Activated T-cell treated with anti-CD3 and anti-CD28 coated beads for 1 hour (primary cell): ENCODE results near the gene RASD1.

Experiments used
- DNase-seq: peaks from one replicate; pipeline ENCODE4 v3.0.0-alpha.2; 2020; ENCODE audit warnings: low read depth

RASD1 gene

GRCh38 chr17:17510456-17511292 lies 14.5 kb upstream of the RASD1 start:
- DNase-seq, result no peak

GRCh38 chr17:17509601-17510425 lies 13.6 kb upstream of the RASD1 start:
- DNase-seq, result no peak

- DNase-seq, result no peak
Observed at GRCh38 chr17:17508646-17509591, 12.7 kb upstream of the RASD1 start.

- no peak for DNase-seq
Observed at GRCh38 chr17:17508019-17508535, 11.9 kb upstream of the RASD1 start.

- DNase-seq, result no peak
Observed at GRCh38 chr17:17507465-17508011, 11.3 kb upstream of the RASD1 start.

- no peak for DNase-seq
Observed at GRCh38 chr17:17506893-17507464, 10.8 kb upstream of the RASD1 start.

GRCh38 chr17:17506181-17506741 lies 10.1 kb upstream of the RASD1 start:
- no peak for DNase-seq

- DNase-seq, result no peak
Observed at GRCh38 chr17:17505610-17506171, 9.5 kb upstream of the RASD1 start.

GRCh38 chr17:17505151-17505550 lies 9.0 kb upstream of the RASD1 start:
- DNase-seq, result no peak

GRCh38 chr17:17504341-17505140 lies 8.3 kb upstream of the RASD1 start:
- no peak for DNase-seq

GRCh38 chr17:17503566-17504130 lies 7.5 kb upstream of the RASD1 start:
- no peak for DNase-seq

- no peak for DNase-seq
Observed at GRCh38 chr17:17502741-17503565, 6.8 kb upstream of the RASD1 start.

- DNase-seq, result no peak
Observed at GRCh38 chr17:17500999-17501605, 4.9 kb upstream of the RASD1 start.

GRCh38 chr17:17499402-17500145 lies 3.4 kb upstream of the RASD1 start:
- DNase-seq, result no peak

GRCh38 chr17:17498606-17499301 lies 2.6 kb upstream of the RASD1 start:
- DNase-seq, result no peak

GRCh38 chr17:17497845-17498520 lies 1.8 kb upstream of the RASD1 start:
- no peak for DNase-seq
